Progenitor cell of endocrine pancreas (in vitro differentiated cells): ENCODE data around the gene RNF213. TPM values are rescaled to one million over a fixed set of nuclear protein-coding genes. Genes with fewer than 3 reads are reported as not detected.

Experiments
- DNase-seq: peaks from one replicate; pipeline ENCODE4 v3.0.0; 2021; ENCODE audit warnings: low spot score; ENCODE audit not compliant: unreplicated experiment
- H3K27ac Mint-ChIP-seq: 2 replicates; pipeline ENCODE4 v1.8.0; 2021; ENCODE audit warnings: mild to moderate bottlenecking, moderate library complexity, mixed read lengths
- H3K27me3 Mint-ChIP-seq: 2 replicates; pipeline ENCODE4 v1.8.0; 2021; ENCODE audit warnings: mixed read lengths
- H3K36me3 Mint-ChIP-seq: 2 replicates; pipeline ENCODE4 v1.8.0; 2022; ENCODE audit warnings: mixed read lengths; ENCODE audit not compliant: insufficient read depth
- H3K4me1 Mint-ChIP-seq: 2 replicates; pipeline ENCODE4 v1.8.0; 2021; ENCODE audit warnings: low read depth, mixed read lengths
- H3K4me3 Mint-ChIP-seq: 2 replicates; pipeline ENCODE4 v1.8.0; 2021; ENCODE audit warnings: low read depth, mild to moderate bottlenecking, moderate library complexity, mixed read lengths
- H3K9me3 Mint-ChIP-seq: 2 replicates; pipeline ENCODE4 v1.8.0; 2021; ENCODE audit warnings: low read depth, mixed read lengths
- total RNA-seq: library from RNA; stranded (reverse); gene quantifications from 2 replicates; pipeline ENCODE4 v1.2.1, GENCODE V29; 2021
- TF ChIP-seq, protein P1 (sequence below): fragments of 200-600 bp; sonication (generic); IDR thresholded peaks from one replicate; pipeline ENCODE4 v1.5.0; 2021; ENCODE audit warnings: antibody characterized with exemption, mild to moderate bottlenecking; ENCODE audit not compliant: unreplicated experiment

The RNF213 gene
- total RNA-seq, 1 donor from 2014 or later = 57.6 TPM

DNA sequence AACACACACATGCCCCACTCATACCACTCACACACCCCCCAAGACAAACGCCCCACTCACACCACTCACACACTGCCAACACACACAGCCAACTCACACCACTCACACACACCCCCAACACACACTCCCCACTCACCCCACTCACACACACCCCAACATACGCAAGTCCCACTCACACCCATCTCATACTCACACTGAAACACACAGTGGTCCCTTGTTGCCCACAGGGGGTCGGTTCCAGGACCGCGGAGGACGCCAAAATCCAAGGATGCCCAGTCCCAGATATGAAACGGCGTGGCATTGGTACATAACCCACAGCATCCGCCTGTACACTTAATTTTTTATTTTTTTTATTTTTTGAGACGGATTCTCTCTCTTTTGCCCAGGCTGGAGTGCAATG, 20.9 kb downstream of the RNF213 start:
- H3K4me3 Mint-ChIP-seq = no peak overlapping the region
- DNase-seq = no peak
- H3K27ac Mint-ChIP-seq = no peak overlapping the region
- TF ChIP-seq, protein P1, sequence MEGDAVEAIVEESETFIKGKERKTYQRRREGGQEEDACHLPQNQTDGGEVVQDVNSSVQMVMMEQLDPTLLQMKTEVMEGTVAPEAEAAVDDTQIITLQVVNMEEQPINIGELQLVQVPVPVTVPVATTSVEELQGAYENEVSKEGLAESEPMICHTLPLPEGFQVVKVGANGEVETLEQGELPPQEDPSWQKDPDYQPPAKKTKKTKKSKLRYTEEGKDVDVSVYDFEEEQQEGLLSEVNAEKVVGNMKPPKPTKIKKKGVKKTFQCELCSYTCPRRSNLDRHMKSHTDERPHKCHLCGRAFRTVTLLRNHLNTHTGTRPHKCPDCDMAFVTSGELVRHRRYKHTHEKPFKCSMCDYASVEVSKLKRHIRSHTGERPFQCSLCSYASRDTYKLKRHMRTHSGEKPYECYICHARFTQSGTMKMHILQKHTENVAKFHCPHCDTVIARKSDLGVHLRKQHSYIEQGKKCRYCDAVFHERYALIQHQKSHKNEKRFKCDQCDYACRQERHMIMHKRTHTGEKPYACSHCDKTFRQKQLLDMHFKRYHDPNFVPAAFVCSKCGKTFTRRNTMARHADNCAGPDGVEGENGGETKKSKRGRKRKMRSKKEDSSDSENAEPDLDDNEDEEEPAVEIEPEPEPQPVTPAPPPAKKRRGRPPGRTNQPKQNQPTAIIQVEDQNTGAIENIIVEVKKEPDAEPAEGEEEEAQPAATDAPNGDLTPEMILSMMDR = no peak
- H3K27me3 Mint-ChIP-seq = no peaks in the 10 kb centered on the region
- peaks cover 3% of the 10 kb centered on the region for H3K36me3 Mint-ChIP-seq
- no peaks in the 10 kb centered on the region for H3K9me3 Mint-ChIP-seq
- no peaks in the 10 kb centered on the region for H3K4me1 Mint-ChIP-seq

- Mint-ChIP-seq H3K36me3 (peaks cover 3% of the 10 kb centered on the region), H3K27me3 (no peaks in the 10 kb centered on the region), H3K4me3 (no peak overlapping the region), H3K4me1 (no peaks in the 10 kb centered on the region), H3K9me3 (no peaks in the 10 kb centered on the region), H3K27ac (no peak overlapping the region)
- DNase-seq = no peak
- TF ChIP-seq, protein P1 = no peak
Measured at GRCh38 chr17:80283116-80283852, 22.6 kb downstream of the RNF213 start.

- H3K27ac Mint-ChIP-seq = no peak overlapping the region
- no peaks in the 10 kb centered on the region for H3K27me3 Mint-ChIP-seq
- no peak overlapping the region for H3K4me3 Mint-ChIP-seq
Measured at GRCh38 chr17:80284631-80285030, 24.0 kb downstream of the RNF213 start.

DNA sequence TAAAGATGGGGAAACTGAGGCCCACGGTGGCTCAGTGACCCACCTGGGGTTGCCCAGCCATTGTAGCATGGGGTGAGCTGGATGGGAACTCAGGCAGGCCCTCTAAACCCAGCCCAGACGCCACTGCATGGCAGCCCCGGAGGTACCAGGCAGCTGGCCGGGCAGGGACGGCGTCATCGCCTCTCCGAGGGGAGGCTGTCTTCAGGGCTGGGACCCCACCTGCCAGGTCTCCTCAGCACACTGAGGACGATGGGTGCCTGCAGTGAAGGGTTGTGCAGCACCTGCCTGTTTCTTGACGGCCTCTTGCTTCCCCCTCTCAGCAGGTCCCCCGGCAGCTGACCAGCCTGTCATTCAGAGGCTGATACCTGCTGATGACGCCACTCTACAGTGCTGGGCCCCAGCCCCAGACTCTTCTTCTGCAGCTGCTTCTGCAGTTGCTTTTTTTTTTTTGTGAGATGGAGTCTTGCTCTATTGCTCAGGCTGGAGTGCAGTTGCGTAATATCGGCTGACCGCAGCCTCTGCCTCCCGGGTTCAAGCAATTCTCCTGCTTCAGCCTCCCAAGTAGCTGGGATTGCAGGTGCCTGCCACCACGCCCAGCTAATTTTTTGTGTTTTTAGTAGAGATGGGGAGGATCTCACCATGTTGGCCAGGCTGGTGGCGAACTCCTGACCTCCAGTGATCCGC, 24.7 kb downstream of the RNF213 start:
- TF ChIP-seq, protein P1 = no peak
- Mint-ChIP-seq H3K4me3 (no peak overlapping the region), H3K4me1 (no peaks in the 10 kb centered on the region), H3K27me3 (no peaks in the 10 kb centered on the region), H3K27ac (no peak overlapping the region), H3K36me3 (peaks cover 8% of the 10 kb centered on the region), H3K9me3 (no peaks in the 10 kb centered on the region)
- DNase-seq = no peak

More at GRCh38 chr17:80284631-80285030, 24.0 kb downstream of the RNF213 start:
- no peaks in the 10 kb centered on the region for H3K4me1 Mint-ChIP-seq
- TF ChIP-seq, protein P1 = no peak
- no peaks in the 10 kb centered on the region for H3K9me3 Mint-ChIP-seq
- peaks cover 6% of the 10 kb centered on the region for H3K36me3 Mint-ChIP-seq
- DNase-seq = no peak

DNA sequence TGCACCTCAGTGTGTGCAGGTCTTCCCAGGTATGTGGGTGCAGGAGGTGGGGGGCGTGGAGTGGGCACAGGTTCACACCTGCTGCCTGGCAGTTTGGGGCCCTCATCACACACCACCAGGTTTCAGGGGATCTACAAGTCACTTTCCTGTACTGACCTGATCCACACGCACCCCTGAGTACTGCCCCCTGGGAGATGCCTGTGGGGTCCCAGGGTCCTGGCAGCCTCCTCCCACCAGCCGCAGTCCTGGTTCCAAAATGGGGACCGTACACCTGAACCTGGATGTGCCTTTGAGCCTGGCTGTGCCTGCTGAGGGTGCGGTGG, 25.9 kb downstream of the RNF213 start:
- Mint-ChIP-seq H3K27me3 (no peaks in the 10 kb centered on the region), H3K4me3 (no peak overlapping the region), H3K4me1 (no peaks in the 10 kb centered on the region), H3K27ac (no peak overlapping the region), H3K36me3 (peaks cover 10% of the 10 kb centered on the region), H3K9me3 (no peaks in the 10 kb centered on the region)
- DNase-seq = no peak
- TF ChIP-seq, protein P1 = no peak
